ENCODE data around the gene FRMD4A. TPM values are rescaled to one million over a fixed set of nuclear protein-coding genes. Genes with fewer than 3 reads are reported as not detected.

Gene FRMD4A
- total RNA-seq, 1 experiment from 2014 or later = 19.6 TPM

- TF ChIP-seq CTCF (conservative IDR thresholded peaks at IDR 0.05) = no peak
- no peaks in the 10 kb centered on the region for H3K4me1 ChIP-seq (ENCODE audit: insufficient read depth, low read length)
- H3K79me1 ChIP-seq (ENCODE audit: insufficient read depth, low read depth, low read length, poor library complexity, severe bottlenecking) = no peaks in the 10 kb centered on the region
- no peak overlapping the region for H4K8ac ChIP-seq (replicated peaks; ENCODE audit: insufficient read length, low read depth, low read length)
- H3K27me3 Mint-ChIP-seq (ENCODE audit: low read depth) = no peaks in the 10 kb centered on the region; the same call in 1 of the 2 replicates
- H3K27ac Mint-ChIP-seq = no peak overlapping the region
- H2BK5ac ChIP-seq (ENCODE audit: insufficient read length, low read length) = no peak overlapping the region
- no peak overlapping the region for H2BK12ac ChIP-seq (ENCODE audit: insufficient read length, low read depth, low read length)
- no peak overlapping the region for H2BK120ac ChIP-seq (ENCODE audit: low read depth, low read length, poor library complexity, severe bottlenecking)
- no peak for DNase-seq
- H3K23ac ChIP-seq (ENCODE audit: insufficient read length, low read depth, low read length) = no peak overlapping the region
- no peak overlapping the region for H4K5ac ChIP-seq (ENCODE audit: insufficient read length, low read depth, low read length)
- H3K4me1 Mint-ChIP-seq = peaks cover 0 to 4% of the 10 kb centered on the region in 2 experiments; a peak in 1 of 4 replicates
- no peak overlapping the region for H3K14ac ChIP-seq (ENCODE audit: insufficient read depth, low read length)
- H4K20me1 ChIP-seq (ENCODE audit: control insufficient read depth, insufficient read depth, insufficient read length) = no peaks in the 10 kb centered on the region
- no peaks in the 10 kb centered on the region for H3K23me2 ChIP-seq (ENCODE audit: insufficient read length, low read depth, low read length, poor library complexity, severe bottlenecking)
- no peak overlapping the region for H3T11ph ChIP-seq (ENCODE audit: low read length)
- no peak overlapping the region for H2BK15ac ChIP-seq (ENCODE audit: low read depth, low read length)
- no peak overlapping the region for H3K9ac ChIP-seq (ENCODE audit: extremely low read depth, insufficient read length, low read length)
- H3K4me3 Mint-ChIP-seq = no peak overlapping the region
- H3K18ac ChIP-seq (ENCODE audit: insufficient read length, low read depth, low read length) = no peak overlapping the region
- H2BK20ac ChIP-seq (ENCODE audit: low read depth, low read length, poor library complexity, severe bottlenecking) = no peak overlapping the region
- no peaks in the 10 kb centered on the region for H3K79me2 ChIP-seq (ENCODE audit: insufficient read depth, low read length)
- H2AK5ac ChIP-seq (ENCODE audit: insufficient read length, low read length) = no peak overlapping the region
- H3K27ac ChIP-seq (ENCODE audit: insufficient read length, low read depth, low read length) = no peak overlapping the region
- WGBS (ENCODE audit: extremely low coverage, insufficient read length, low lambda C conversion rate) = no CpG with 5 or more reads among the region's 4 CpGs
- H4K91ac ChIP-seq (ENCODE audit: insufficient read length, low read depth, low read length) = no peak overlapping the region
- H3K9me3 ChIP-seq (ENCODE audit: control insufficient read depth, low read depth, low read length) = peaks cover 8% of the 10 kb centered on the region
- H2AFZ ChIP-seq (ENCODE audit: low read length) = no peak overlapping the region
- no peak overlapping the region for H3K56ac ChIP-seq (ENCODE audit: insufficient read length, low read depth, low read length)
- no peak overlapping the region for H3K4ac ChIP-seq (ENCODE audit: low read depth, low read length)
- peaks cover 5 to 14% of the 10 kb centered on the region in 2 experiments; a peak in 4 of 5 replicates for H3K9me3 Mint-ChIP-seq
- no peak overlapping the region for H3K4me2 ChIP-seq (ENCODE audit: insufficient read depth, insufficient read length, low read length)
- peaks cover 0 to 15% (median 9%) of the 10 kb centered on the region in 3 experiments; a peak in 4 of 7 replicates for H3K36me3 Mint-ChIP-seq (ENCODE audit: insufficient read depth in 1 of 3, low read depth in 3 of 3)
- no peaks in the 10 kb centered on the region for H3K27me3 ChIP-seq (ENCODE audit: insufficient read depth, low read length)
Observed at GRCh38 chr10:14282276-14282675, 48.4 kb downstream of the FRMD4A start.

Measured in H9 (cell line).